ENCODE measurements around the gene ACBD4.

Gene ACBD4

GRCh38 chr17:45106582-45106981 lies 28.9 kb upstream of the ACBD4 start:
- no peak overlapping the region for H3K4me2 ChIP-seq (ENCODE audit: low read length)
- H3K9ac ChIP-seq, result no peak overlapping the region
- H3K27ac ChIP-seq, result no peak overlapping the region
- H2AFZ ChIP-seq, result no peak overlapping the region
- H3K36me3 ChIP-seq (ENCODE audit: control insufficient read depth, insufficient read depth, low read length), result no peaks in the 10 kb centered on the region
- no peaks in the 10 kb centered on the region for H3K4me1 ChIP-seq
- H3K4me3 ChIP-seq (ENCODE audit: low read depth, low read length), result no peak overlapping the region
- no peaks in the 10 kb centered on the region for H3K79me2 ChIP-seq
- no peak for TF ChIP-seq CTCF (IDR thresholded peaks at IDR 0.05)
- no peaks in the 10 kb centered on the region for H3K27me3 ChIP-seq (ENCODE audit: control insufficient read depth, insufficient read depth, low read length)
- H3K9me3 ChIP-seq (ENCODE audit: control insufficient read depth, low read length), result no peaks in the 10 kb centered on the region

GRCh38 chr17:45107293-45108010 lies 28.0 kb upstream of the ACBD4 start:
- H3K79me2 ChIP-seq, result no peaks in the 10 kb centered on the region
- H3K36me3 ChIP-seq (ENCODE audit: control insufficient read depth, insufficient read depth, low read length), result no peaks in the 10 kb centered on the region
- no peak overlapping the region for H3K4me3 ChIP-seq (ENCODE audit: low read depth, low read length)
- H3K27ac ChIP-seq, result no peak overlapping the region
- no peak overlapping the region for H2AFZ ChIP-seq
- no peak for TF ChIP-seq CTCF (IDR thresholded peaks at IDR 0.05)
- H3K9ac ChIP-seq, result no peak overlapping the region
- no peaks in the 10 kb centered on the region for H3K27me3 ChIP-seq (ENCODE audit: control insufficient read depth, insufficient read depth, low read length)
- no peak overlapping the region for H3K4me2 ChIP-seq (ENCODE audit: low read length)
- no peaks in the 10 kb centered on the region for H3K4me1 ChIP-seq
- H3K9me3 ChIP-seq (ENCODE audit: control insufficient read depth, low read length), result no peaks in the 10 kb centered on the region

- no peak overlapping the region for H2AFZ ChIP-seq
- H3K4me2 ChIP-seq (ENCODE audit: low read length), result no peak overlapping the region
- H3K9ac ChIP-seq, result no peak overlapping the region
- H3K4me1 ChIP-seq, result no peaks in the 10 kb centered on the region
- H3K36me3 ChIP-seq (ENCODE audit: control insufficient read depth, insufficient read depth, low read length), result no peaks in the 10 kb centered on the region
- H3K4me3 ChIP-seq (ENCODE audit: low read depth, low read length), result no peak overlapping the region
- H3K27ac ChIP-seq, result no peak overlapping the region
- no peak for TF ChIP-seq CTCF (IDR thresholded peaks at IDR 0.05)
- H3K27me3 ChIP-seq (ENCODE audit: control insufficient read depth, insufficient read depth, low read length), result no peaks in the 10 kb centered on the region
- H3K79me2 ChIP-seq, result no peaks in the 10 kb centered on the region
- H3K9me3 ChIP-seq (ENCODE audit: control insufficient read depth, low read length), result no peaks in the 10 kb centered on the region
Observed at GRCh38 chr17:45108051-45108450, 27.4 kb upstream of the ACBD4 start.

- no peak overlapping the region for H3K4me3 ChIP-seq (ENCODE audit: low read depth, low read length)
- H3K27me3 ChIP-seq (ENCODE audit: control insufficient read depth, insufficient read depth, low read length), result no peaks in the 10 kb centered on the region
- H3K4me1 ChIP-seq, result no peaks in the 10 kb centered on the region
- no peak for TF ChIP-seq CTCF (IDR thresholded peaks at IDR 0.05)
- no peaks in the 10 kb centered on the region for H3K36me3 ChIP-seq (ENCODE audit: control insufficient read depth, insufficient read depth, low read length)
- H2AFZ ChIP-seq, result no peak overlapping the region
- H3K27ac ChIP-seq, result no peak overlapping the region
- H3K9ac ChIP-seq, result no peak overlapping the region
- H3K4me2 ChIP-seq (ENCODE audit: low read length), result no peak overlapping the region
- H3K9me3 ChIP-seq (ENCODE audit: control insufficient read depth, low read length), result no peaks in the 10 kb centered on the region
- no peaks in the 10 kb centered on the region for H3K79me2 ChIP-seq
Observed at GRCh38 chr17:45108595-45109521, 26.6 kb upstream of the ACBD4 start.

Measured in parathyroid adenoma (tissue), 2 donors.